ENCODE data around the gene TLN1.

GRCh38 chr9:35656831-35657545 lies 75.0 kb downstream of the TLN1 start:
- TF ChIP-seq POLR2A (IDR thresholded peaks at IDR 0.05; ENCODE audit: low read length) (no peak), ESRRA (IDR thresholded peaks at IDR 0.05; ENCODE audit: borderline replicate concordance, low read length) (no peak), MAX (IDR thresholded peaks at IDR 0.05) (no peak), CTCF (IDR thresholded peaks at IDR 0.05) (no peak), USF2 (IDR thresholded peaks at IDR 0.05) (no peak), FOSL2 (IDR thresholded peaks at IDR 0.05) (no peak), FOSL2 (CRISPR knock-in tag; IDR thresholded peaks at IDR 0.05) (no peak), KDM1A (IDR thresholded peaks at IDR 0.05; ENCODE audit: low read depth) (no peak), CHD4 (IDR thresholded peaks at IDR 0.05; ENCODE audit: borderline replicate concordance) (no peak), NFE2L2 (conservative IDR thresholded peaks at IDR 0.05; ENCODE audit: low read length) (no peak), NR3C1 (IDR thresholded peaks at IDR 0.05) (no peak), CEBPB (IDR thresholded peaks at IDR 0.05) (no peak), REST (IDR thresholded peaks at IDR 0.05) (no peak), EHMT2 (IDR thresholded peaks at IDR 0.05; ENCODE audit: low read depth) (no peak), FOSB (CRISPR knock-in tag; IDR thresholded peaks at IDR 0.05) (no peak)

Data from A549 (cell line).